Measurements from ENCODE around the gene ALKBH2. TPM values are rescaled to one million over a fixed set of nuclear protein-coding genes. Genes with fewer than 3 reads are reported as not detected.

ALKBH2 gene
- polyA plus RNA-seq, 1 experiment, result 13.2 TPM

DNA sequence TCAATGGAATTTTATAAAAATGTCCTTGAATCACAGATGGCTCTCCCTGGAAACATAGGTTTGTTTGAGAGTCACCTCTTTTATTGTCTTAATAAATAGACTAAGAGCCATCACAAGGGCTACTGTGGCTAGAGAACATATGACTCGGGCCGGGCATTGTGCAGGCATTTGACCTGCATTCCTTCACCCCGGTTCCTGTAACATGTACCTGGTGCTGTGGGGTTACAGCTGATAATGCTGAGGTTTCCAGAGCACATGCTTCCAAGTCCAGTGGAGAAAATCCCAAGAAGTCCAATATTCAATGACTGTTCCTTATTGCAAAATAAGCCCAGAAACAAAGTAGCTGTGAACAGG is 22.1 kb upstream of the ALKBH2 start:
- Histone ChIP-seq H3K27ac (ENCODE audit: low read depth, low read length) (no peak overlapping the region), H3K4me3 (ENCODE audit: low read depth, low read length) (no peak overlapping the region), H3K27me3 (ENCODE audit: control insufficient read depth, insufficient read depth, low read length) (no peaks in the 10 kb centered on the region), H3K9me3 (ENCODE audit: control insufficient read depth, insufficient read depth, low read length) (no peaks in the 10 kb centered on the region)
- POLR2A ChIA-PET, result interaction anchor here (0.5 kb wide), 1 partner anchor 30 kb away, joined by 4 read pairs; no protein-coding TSS in a partner anchor
- CTCF ChIA-PET, result interaction anchor here (1.5 to 4.3 kb wide), 3 partner anchors 140 to 278 kb away, joined by 6 to 38 read pairs (median 9); no protein-coding TSS in a partner anchor
- DNase-seq (ENCODE audit: low read depth, low spot score), result no peak
- TF ChIP-seq, protein P1, sequence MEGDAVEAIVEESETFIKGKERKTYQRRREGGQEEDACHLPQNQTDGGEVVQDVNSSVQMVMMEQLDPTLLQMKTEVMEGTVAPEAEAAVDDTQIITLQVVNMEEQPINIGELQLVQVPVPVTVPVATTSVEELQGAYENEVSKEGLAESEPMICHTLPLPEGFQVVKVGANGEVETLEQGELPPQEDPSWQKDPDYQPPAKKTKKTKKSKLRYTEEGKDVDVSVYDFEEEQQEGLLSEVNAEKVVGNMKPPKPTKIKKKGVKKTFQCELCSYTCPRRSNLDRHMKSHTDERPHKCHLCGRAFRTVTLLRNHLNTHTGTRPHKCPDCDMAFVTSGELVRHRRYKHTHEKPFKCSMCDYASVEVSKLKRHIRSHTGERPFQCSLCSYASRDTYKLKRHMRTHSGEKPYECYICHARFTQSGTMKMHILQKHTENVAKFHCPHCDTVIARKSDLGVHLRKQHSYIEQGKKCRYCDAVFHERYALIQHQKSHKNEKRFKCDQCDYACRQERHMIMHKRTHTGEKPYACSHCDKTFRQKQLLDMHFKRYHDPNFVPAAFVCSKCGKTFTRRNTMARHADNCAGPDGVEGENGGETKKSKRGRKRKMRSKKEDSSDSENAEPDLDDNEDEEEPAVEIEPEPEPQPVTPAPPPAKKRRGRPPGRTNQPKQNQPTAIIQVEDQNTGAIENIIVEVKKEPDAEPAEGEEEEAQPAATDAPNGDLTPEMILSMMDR (IDR thresholded peaks at IDR 0.05; ENCODE audit: low read depth, low read length), result no peak

DNA sequence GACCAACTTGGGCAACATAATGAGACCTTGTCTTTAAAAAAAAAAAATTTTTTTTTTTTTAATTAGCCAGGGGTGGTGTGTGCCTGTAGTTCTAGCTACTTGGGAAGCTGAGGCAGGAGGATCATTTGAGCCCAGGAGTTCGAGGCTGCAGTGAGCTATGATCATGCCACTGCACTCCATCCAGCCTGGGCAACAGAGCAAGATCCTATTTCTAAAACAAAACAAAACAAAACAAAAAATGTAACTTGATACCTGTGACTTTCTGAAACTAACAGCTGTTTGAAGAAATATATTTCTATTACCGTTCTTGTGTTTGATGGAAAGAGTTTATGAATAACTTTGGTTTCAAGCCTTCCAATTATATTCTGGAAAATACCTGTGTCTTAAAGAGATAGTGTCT is 21.4 kb upstream of the ALKBH2 start:
- DNase-seq (ENCODE audit: low read depth, low spot score), result no peak
- POLR2A ChIA-PET, result no interaction called here

DNA sequence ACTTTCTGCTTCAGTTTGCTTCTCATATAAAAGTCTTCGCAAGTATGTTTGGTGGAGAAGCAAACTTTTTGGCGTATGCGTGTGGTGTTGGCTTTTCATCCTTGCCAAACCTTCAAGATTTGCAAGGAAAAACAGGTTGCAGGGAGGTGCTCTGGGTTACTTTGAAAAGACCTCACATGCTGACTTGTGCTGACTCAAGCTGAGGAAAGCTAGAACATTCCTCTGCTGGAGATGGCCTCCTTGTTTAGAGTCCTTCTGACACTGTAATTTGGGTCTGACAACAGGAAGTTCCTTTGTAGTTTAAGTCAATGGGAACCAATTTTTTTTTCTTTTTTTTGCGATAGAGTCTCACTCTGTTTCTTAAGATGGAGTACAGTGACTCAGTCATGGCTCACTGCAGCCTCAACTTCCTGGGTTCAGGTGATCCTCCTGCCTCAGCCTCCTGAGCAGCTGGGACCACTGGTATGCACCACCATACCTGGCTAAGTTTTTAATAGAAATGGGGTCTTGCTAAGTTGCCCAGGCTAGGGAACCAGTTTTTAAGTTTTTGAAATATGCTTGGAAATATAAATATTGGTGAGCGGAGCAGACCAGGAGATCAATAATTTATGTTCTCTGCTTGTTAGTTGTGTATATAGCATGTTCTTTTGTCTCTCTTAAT is 20.5 kb upstream of the ALKBH2 start:
- no peak overlapping the region for H3K4me3 ChIP-seq (ENCODE audit: low read depth, low read length)
- TF ChIP-seq, protein P1 (IDR thresholded peaks at IDR 0.05; ENCODE audit: low read depth, low read length), result no peak
- H3K27ac ChIP-seq (ENCODE audit: low read depth, low read length), result no peak overlapping the region
- DNase-seq (ENCODE audit: low read depth, low spot score), result no peak
- no peaks in the 10 kb centered on the region for H3K27me3 ChIP-seq (ENCODE audit: control insufficient read depth, insufficient read depth, low read length)
- ChIA-PET CTCF (interaction anchor here (1.5 to 4.3 kb wide), 4 partner anchors 14 to 279 kb away, joined by 6 to 57 read pairs (median 24); no protein-coding TSS in a partner anchor), POLR2A (no interaction called here)
- H3K9me3 ChIP-seq (ENCODE audit: control insufficient read depth, insufficient read depth, low read length), result no peaks in the 10 kb centered on the region

More for the DNA sequence above, 21.4 kb upstream of the ALKBH2 start:
- CTCF ChIA-PET, result interaction anchor here (1.5 to 4.3 kb wide), 3 partner anchors 141 to 278 kb away, joined by 6 to 38 read pairs (median 9); no protein-coding TSS in a partner anchor
- TF ChIP-seq, protein P1 (IDR thresholded peaks at IDR 0.05; ENCODE audit: low read depth, low read length), result no peak
- Histone ChIP-seq H3K27ac (ENCODE audit: low read depth, low read length) (no peak overlapping the region), H3K4me3 (ENCODE audit: low read depth, low read length) (no peak overlapping the region), H3K27me3 (ENCODE audit: control insufficient read depth, insufficient read depth, low read length) (no peaks in the 10 kb centered on the region), H3K9me3 (ENCODE audit: control insufficient read depth, insufficient read depth, low read length) (no peaks in the 10 kb centered on the region)

DNA sequence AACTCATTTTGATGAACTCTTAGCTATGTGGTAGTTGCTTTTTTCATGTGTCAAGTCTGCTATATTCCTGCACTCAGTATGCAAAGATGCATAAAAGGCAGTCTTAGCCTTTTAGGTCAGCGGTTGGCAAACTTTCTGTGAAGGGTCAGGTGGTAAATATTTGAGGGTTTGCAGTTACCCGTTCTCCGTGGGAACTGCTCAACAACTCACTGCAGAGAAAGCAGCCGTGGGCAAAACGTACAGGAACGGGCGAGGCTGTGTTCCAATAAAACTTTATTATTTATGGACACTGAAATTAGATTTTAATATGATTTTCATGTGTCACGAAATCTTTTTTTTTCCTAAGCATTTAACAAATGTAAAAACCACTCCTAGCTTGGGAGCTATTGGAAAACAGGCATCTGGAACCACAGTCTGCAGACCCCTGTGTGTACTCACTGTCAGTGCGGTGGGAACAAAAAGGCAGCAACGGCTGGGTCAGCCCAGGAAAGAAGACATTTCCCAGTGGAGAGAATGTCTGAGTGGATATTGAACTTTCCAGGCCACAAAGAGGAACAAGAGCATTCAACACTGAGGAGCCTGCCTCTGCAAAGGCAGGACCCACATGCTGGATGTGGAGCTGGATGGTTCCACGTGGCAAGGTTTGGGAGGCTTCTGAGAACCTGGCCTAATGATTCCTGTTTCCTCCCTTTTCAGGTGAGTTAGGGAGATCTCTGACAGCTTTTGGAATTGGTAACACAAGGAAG is 19.6 kb upstream of the ALKBH2 start:
- TF ChIP-seq, protein P1 (IDR thresholded peaks at IDR 0.05; ENCODE audit: low read depth, low read length), result no peak
- ChIA-PET POLR2A (interaction anchor here (0.6 kb wide), 1 partner anchor 28 kb away, joined by 12 read pairs; no protein-coding TSS in a partner anchor), CTCF (interaction anchor here (0.5 to 4.3 kb wide), 24 partner anchors 10 to 1894 kb away, joined by 3 to 57 read pairs (median 5); no protein-coding TSS in a partner anchor)
- H3K9me3 ChIP-seq (ENCODE audit: control insufficient read depth, insufficient read depth, low read length), result no peaks in the 10 kb centered on the region
- no peak overlapping the region for H3K4me3 ChIP-seq (ENCODE audit: low read depth, low read length)
- H3K27me3 ChIP-seq (ENCODE audit: control insufficient read depth, insufficient read depth, low read length), result no peaks in the 10 kb centered on the region
- no peak for DNase-seq (ENCODE audit: low read depth, low spot score)
- H3K27ac ChIP-seq (ENCODE audit: low read depth, low read length), result no peak overlapping the region

Measured in AG04450 (cell line).